ENCODE data around the gene NRROS. TPM values are rescaled to one million over a fixed set of nuclear protein-coding genes. Genes with fewer than 3 reads are reported as not detected.
"Not testable (repeated sequence)": the region's sequence is repeated elsewhere in the genome, so short reads cannot be mapped to it uniquely, and the experiment has no call there.

The NRROS gene
- total RNA-seq, 1 donor from 2014 or later, result 1.4 TPM

DNA sequence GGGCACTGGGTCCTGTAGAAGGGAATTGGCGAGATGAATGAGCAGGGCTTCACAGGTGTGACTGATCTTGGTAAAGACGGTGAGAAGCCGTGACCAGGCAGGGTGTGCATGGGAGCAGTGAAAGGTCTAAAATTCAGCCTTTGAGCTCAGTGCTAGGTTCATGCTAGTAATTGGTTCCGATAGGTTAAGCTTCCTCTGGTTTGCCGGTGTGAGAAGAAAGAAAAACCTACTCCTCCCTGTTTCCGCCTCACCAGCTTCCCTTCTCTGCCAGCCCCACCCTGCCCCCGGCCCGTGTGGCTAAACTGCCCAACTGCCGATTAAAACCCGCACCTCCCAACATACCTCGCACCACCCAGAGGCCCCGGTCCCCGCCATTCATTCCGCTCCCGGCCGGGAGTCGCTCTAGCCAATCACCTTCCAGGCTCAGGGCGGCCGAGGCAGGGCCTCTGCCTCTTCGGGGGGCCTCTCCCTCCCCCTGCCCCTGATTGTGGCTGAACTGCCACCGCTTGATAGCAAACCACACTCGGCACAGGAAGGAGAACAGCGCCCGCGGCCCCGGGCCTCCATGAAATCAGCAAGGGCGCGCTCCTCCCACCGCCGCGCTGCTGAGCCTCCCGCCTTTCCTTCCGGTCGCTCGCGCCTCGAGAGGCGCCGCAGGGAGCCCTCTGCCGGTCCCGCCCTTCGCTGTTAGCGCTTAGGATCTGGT, 7.3 kb upstream of the NRROS start:
- peaks cover 3% of the 10 kb centered on the region for H3K27me3 Mint-ChIP-seq
- peaks cover 9% of the 10 kb centered on the region for H3K4me1 Mint-ChIP-seq (ENCODE audit: low read depth)
- DNase-seq (ENCODE audit: low spot score, unreplicated experiment), result peak; percentile 83
- peak; percentile 28 for TF ChIP-seq CTCF (IDR thresholded peaks at IDR 0.05; ENCODE audit: unreplicated experiment)
- peak overlapping the region; percentile 80 for H3K4me3 Mint-ChIP-seq (ENCODE audit: low read depth)
- peak overlapping the region; percentile 99 for H3K27ac Mint-ChIP-seq
- H3K9me3 Mint-ChIP-seq (ENCODE audit: low read depth), result no peaks in the 10 kb centered on the region
- no peaks in the 10 kb centered on the region for H3K36me3 Mint-ChIP-seq (ENCODE audit: insufficient read depth)

GRCh38 chr3:196633555-196634151, 5.8 kb upstream of the NRROS start:
- H3K4me1 Mint-ChIP-seq (ENCODE audit: low read depth), result peaks cover 9% of the 10 kb centered on the region
- TF ChIP-seq CTCF (IDR thresholded peaks at IDR 0.05; ENCODE audit: unreplicated experiment), result no peak
- H3K27ac Mint-ChIP-seq, result peak overlapping the region; percentile 99
- no peaks in the 10 kb centered on the region for H3K9me3 Mint-ChIP-seq (ENCODE audit: low read depth)
- H3K27me3 Mint-ChIP-seq, result peaks cover 13% of the 10 kb centered on the region
- H3K4me3 Mint-ChIP-seq (ENCODE audit: low read depth), result peak overlapping the region; percentile 80
- no peak for DNase-seq (ENCODE audit: low spot score, unreplicated experiment)
- H3K36me3 Mint-ChIP-seq (ENCODE audit: insufficient read depth), result no peaks in the 10 kb centered on the region

DNA sequence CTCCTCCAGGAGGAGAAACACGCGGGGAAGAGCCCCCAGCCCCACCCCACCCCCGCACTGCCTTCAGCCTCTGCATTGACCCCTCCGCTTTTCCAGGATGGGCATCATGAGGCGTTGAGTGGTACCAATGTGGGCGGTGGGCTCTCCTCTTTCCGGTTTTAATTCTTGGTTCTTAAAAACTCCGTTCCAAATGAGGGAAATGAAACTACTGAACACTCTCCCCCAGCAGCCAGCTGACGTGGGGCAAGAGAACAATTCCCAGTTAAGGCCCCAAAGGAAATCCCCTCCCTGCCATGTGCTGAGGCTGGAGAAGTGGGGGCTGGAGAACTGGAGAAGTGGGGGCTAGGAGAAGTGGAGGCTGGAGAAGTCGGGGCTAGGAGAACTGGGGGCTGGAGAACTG, 5.3 kb upstream of the NRROS start:
- no peak for DNase-seq (ENCODE audit: low spot score, unreplicated experiment)
- H3K4me1 Mint-ChIP-seq (ENCODE audit: low read depth), result peaks cover 9% of the 10 kb centered on the region
- peaks cover 19% of the 10 kb centered on the region for H3K27me3 Mint-ChIP-seq
- no peak overlapping the region for H3K4me3 Mint-ChIP-seq (ENCODE audit: low read depth)
- no peak overlapping the region for H3K27ac Mint-ChIP-seq
- no peaks in the 10 kb centered on the region for H3K9me3 Mint-ChIP-seq (ENCODE audit: low read depth)
- no peaks in the 10 kb centered on the region for H3K36me3 Mint-ChIP-seq (ENCODE audit: insufficient read depth)
- TF ChIP-seq CTCF (IDR thresholded peaks at IDR 0.05; ENCODE audit: unreplicated experiment), result no peak

GRCh38 chr3:196634829-196635228, 4.7 kb upstream of the NRROS start:
- DNase-seq (ENCODE audit: low spot score, unreplicated experiment), result no peak
- H3K27ac Mint-ChIP-seq, result no peak overlapping the region
- peaks cover 21% of the 10 kb centered on the region for H3K27me3 Mint-ChIP-seq
- H3K4me1 Mint-ChIP-seq (ENCODE audit: low read depth), result peaks cover 10% of the 10 kb centered on the region
- TF ChIP-seq CTCF (IDR thresholded peaks at IDR 0.05; ENCODE audit: unreplicated experiment), result no peak
- no peaks in the 10 kb centered on the region for H3K9me3 Mint-ChIP-seq (ENCODE audit: low read depth)
- H3K36me3 Mint-ChIP-seq (ENCODE audit: insufficient read depth), result no peaks in the 10 kb centered on the region
- no peak overlapping the region for H3K4me3 Mint-ChIP-seq (ENCODE audit: low read depth)

- H3K27ac Mint-ChIP-seq, result no peak overlapping the region
- no peak overlapping the region for H3K4me3 Mint-ChIP-seq (ENCODE audit: low read depth)
- peaks cover 9% of the 10 kb centered on the region for H3K4me1 Mint-ChIP-seq (ENCODE audit: low read depth)
- TF ChIP-seq CTCF (IDR thresholded peaks at IDR 0.05; ENCODE audit: unreplicated experiment), result no peak
- DNase-seq (ENCODE audit: low spot score, unreplicated experiment), result no peak
- H3K36me3 Mint-ChIP-seq (ENCODE audit: insufficient read depth), result no peaks in the 10 kb centered on the region
- H3K9me3 Mint-ChIP-seq (ENCODE audit: low read depth), result no peaks in the 10 kb centered on the region
- peaks cover 29% of the 10 kb centered on the region for H3K27me3 Mint-ChIP-seq
Observed at GRCh38 chr3:196636369-196637349, 2.8 kb upstream of the NRROS start.

- H3K4me1 Mint-ChIP-seq (ENCODE audit: low read depth); H3K36me3 Mint-ChIP-seq (ENCODE audit: insufficient read depth); H3K4me3 Mint-ChIP-seq (ENCODE audit: low read depth); H3K27ac Mint-ChIP-seq; DNase-seq (ENCODE audit: low spot score, unreplicated experiment); H3K9me3 Mint-ChIP-seq (ENCODE audit: low read depth): not testable (repeated sequence)
- peaks cover 29% of the 10 kb centered on the region for H3K27me3 Mint-ChIP-seq
Observed at GRCh38 chr3:196637941-196638340, 1.6 kb upstream of the NRROS start.

Measured in progenitor cell of endocrine pancreas (in vitro differentiated cells).